ENCODE data around the gene PPP1R37.
A peak's percentile ranks its signal among the peaks of the same experiment; 100 is the strongest.

Gene PPP1R37

GRCh38 chr19:45130236-45130635 lies 37.3 kb downstream of the PPP1R37 start:
- TF ChIP-seq CTCF (IDR thresholded peaks at IDR 0.05; ENCODE audit: borderline replicate concordance, insufficient read depth, low read depth, low read length) = no peak
- no peak overlapping the region for H3K4me3 ChIP-seq (ENCODE audit: low read depth, low read length)

- TF ChIP-seq CTCF (IDR thresholded peaks at IDR 0.05; ENCODE audit: borderline replicate concordance, insufficient read depth, low read depth, low read length) = peak; percentile 56
- H3K4me3 ChIP-seq (ENCODE audit: low read depth, low read length) = no peak overlapping the region
Observed at GRCh38 chr19:45130888-45131615, 38.1 kb downstream of the PPP1R37 start.

- H3K4me3 ChIP-seq (ENCODE audit: low read depth, low read length) = no peak overlapping the region
- TF ChIP-seq CTCF (IDR thresholded peaks at IDR 0.05; ENCODE audit: borderline replicate concordance, insufficient read depth, low read depth, low read length) = no peak
Observed at GRCh38 chr19:45133661-45134060, 40.7 kb downstream of the PPP1R37 start.

GRCh38 chr19:45135176-45135885 lies 42.4 kb downstream of the PPP1R37 start:
- no peak overlapping the region for H3K4me3 ChIP-seq (ENCODE audit: low read depth, low read length)
- TF ChIP-seq CTCF (IDR thresholded peaks at IDR 0.05; ENCODE audit: borderline replicate concordance, insufficient read depth, low read depth, low read length) = no peak

- peak overlapping the region; percentile 21 for H3K4me3 ChIP-seq (ENCODE audit: low read depth, low read length)
- no peak for TF ChIP-seq CTCF (IDR thresholded peaks at IDR 0.05; ENCODE audit: borderline replicate concordance, insufficient read depth, low read depth, low read length)
Observed at GRCh38 chr19:45136507-45137178, 43.7 kb downstream of the PPP1R37 start.

GRCh38 chr19:45137179-45137761 lies 44.3 kb downstream of the PPP1R37 start:
- H3K4me3 ChIP-seq (ENCODE audit: low read depth, low read length) = no peak overlapping the region
- TF ChIP-seq CTCF (IDR thresholded peaks at IDR 0.05; ENCODE audit: borderline replicate concordance, insufficient read depth, low read depth, low read length) = 0 out of 2 replicates have a peak, but pooled peaks have one; percentile 4
